NCI-H526 (cell line): Measurements from ENCODE around the gene SERPINB5.

Source experiments
- DNase-seq, 2 experiments: peaks; one replicate each; lab custom pipeline; 2025; lab: John Stamatoyannopoulos, UW

The SERPINB5 gene

DNA sequence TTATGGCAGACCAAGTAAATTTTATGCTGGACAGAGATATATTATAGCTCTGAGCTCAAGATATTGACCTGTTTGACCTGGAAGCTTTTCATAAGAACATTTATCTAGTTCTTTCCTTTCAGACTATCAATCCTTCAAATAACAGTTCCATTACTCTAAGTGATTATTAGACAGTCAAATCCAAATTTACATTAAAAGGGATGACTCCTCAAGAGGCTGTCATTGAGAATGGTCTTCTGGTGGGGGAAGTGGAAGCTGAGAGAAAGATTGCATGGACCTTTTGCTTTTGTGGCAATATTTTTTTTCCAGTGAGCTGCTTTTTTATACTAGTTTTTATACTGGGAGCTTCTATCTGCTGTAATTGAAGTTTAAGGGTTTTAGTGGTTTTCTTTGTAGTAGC, 50.5 kb downstream of the SERPINB5 start:
- no peak for DNase-seq

DNA sequence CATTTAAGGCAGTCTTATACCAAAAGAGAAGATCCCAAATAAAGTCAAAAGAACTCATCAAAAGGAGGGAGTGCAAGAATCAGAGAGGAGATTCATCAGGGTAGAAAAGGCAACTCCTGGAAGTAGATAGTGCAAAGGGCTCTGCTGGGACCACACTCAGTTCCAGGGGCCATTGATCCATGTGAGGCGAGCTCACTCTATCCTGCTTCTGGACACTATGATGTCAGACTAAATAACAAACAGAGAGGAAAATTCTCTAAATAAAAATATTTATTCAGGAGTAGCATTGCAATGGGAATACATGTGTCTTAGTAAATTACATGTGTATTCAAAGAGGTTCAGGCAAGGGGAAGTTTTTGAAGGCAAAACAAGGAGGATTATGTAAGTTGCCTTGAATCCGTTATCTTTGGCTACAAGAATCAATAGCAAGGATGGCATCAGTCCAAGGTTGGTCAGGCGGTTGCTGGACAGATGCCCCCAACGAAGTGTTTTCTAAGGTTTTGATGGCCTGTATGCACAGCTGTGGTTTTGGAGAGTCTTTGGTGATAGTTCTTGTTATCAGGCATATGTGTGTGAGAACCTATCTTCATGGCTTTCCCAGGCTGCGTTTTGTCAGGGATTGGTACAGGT, 52.2 kb downstream of the SERPINB5 start:
- no peak for DNase-seq

DNA sequence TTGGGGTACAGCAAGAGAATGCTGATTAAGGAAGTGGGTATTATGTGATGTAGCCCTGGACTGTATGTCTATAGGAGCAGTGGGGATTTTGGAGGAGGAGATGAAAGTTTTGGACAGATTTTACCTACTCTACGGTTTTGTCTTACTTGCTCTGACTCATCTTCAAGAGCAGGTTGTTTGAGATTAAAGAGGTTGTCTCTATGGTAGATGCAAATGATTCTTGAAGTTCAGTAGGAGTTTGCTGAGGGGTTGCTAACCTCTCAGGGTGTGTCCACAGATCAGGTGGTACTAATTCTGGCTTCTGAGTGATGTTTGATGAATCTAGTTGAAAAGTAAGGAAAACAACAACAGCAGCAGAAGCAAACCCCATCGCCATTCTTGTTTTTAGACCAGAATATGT, 55.7 kb downstream of the SERPINB5 start:
- DNase-seq: no peak

DNA sequence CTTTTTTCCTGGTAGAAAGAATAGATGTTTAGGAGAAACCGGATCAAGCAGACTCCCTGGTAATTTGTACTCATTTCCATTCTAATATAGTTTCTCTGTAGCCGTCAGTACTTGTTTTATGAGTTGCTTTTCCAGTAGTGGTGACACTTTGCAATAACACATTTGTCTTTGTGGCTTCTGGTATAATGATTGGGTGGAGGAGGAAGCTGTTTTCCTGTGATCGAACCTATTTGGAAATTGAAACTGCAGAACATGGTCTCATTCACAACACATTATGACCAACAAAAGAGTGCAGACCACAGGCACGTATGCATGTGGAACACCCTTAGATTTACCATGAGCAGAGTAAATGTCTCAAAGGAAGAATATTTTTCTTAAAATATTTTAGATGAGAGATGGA, 57.9 kb downstream of the SERPINB5 start:
- no peak for DNase-seq

DNA sequence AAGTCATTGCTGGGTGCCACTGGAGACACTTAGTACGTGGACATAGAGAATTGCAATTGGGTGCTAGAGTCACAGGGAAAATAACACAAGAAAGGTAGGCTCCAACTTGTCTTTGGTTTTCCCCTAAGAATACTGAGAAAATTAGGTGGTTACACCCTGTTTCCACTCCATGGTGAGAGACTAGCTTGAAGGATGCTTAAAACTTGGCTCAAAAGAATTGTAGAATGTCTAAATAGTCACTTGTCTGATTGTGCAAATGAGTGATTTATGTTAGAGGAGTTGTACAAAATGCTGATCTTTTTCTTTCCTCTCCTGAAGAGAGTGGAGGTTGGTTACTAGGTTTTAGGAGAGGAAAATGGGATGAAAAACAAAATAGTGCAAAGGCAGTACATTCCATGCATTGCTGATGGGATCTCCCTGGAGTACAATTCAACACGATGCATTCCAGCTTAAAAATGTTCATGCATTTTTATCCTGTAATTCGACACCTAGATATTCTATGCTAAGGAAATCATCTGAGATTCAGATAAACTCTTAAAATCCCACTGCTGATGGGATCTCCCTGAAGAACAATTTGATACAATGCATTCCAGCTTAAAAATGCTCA, 63.2 kb downstream of the SERPINB5 start:
- DNase-seq: no peak

DNA sequence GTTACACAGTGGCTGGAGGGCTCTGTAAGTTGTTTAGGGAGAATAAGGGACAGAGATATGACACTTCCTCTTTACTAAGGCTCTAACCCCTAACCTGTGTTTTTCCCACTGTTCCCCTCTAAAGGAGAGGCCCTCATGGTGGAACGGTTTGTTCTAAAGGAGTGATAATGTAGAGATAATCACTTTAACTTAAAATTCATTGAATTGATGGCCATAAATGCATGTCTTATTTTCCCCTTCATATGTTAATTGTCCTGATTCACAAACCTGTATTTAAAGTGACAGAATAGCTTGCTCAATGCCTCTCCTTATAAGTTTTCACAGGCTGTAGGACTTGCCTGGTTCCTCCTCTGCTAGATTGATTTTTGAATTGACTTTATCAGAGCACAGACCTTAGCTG, 65.3 kb downstream of the SERPINB5 start, which contains the start of gene SERPINB12:
TSS of gene SERPINB12 (plus strand) at position 301 of the 400 bp plus-strand sequence. CDS start 13,791 bp downstream, outside the sequence.
- DNase-seq: no peak

DNA sequence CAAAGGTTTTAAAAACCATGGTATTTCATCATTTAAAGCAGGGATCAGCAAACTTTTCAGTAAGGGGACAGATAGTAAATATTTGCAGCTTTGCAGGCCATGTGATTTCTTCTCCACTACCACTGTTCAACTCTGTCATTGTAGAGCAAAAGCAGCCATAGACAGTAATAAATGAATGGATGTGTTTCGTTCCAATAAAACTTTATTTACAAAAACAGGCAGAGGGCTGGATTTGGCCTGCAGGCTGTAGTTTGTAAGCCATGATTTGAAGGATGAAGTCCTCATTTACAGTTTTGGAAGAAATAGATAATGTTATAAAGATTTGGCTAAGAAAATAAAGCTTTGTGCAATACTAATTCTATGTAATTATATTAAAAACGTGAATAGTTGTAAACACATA, 67.3 kb downstream of the SERPINB5 start:
- no peak for DNase-seq

DNA sequence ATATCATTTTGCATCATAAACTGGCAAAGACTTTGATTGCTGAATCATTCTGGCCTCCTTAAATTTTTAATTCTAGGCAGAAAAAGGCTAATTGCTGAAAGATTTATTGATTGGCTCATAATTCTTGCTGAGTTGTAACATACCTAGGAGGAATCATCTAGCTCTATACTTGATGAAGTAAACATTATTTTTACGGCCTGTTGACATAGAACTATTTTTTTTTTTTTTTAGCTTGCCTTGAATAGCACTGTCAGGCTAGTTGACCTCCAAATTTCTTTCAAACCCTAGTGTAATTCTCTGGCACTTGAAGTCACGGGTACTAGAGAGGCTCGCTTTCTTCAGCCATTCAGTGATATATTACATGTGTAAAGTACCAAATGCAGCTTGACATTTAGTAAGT, 68.2 kb downstream of the SERPINB5 start:
- no peak for DNase-seq

DNA sequence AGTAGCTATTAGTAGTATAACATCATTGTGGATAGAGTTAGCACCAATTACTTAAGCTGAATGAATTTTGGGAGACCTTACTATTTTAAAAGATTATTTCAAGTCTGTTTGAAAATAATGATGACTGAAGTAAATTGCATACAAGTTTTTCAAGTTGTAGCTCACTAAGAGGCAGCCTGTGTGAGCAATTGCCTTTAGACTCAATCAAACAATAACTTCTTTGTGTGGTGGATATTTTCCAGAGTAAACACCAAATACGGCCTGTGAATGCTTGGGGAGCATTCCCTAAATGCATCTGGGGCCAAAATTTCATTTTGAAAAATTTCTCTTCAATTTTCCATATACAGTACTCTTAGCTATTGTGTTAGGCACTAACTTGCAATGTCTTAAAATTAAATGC, 73.3 kb downstream of the SERPINB5 start:
- DNase-seq: no peak

DNA sequence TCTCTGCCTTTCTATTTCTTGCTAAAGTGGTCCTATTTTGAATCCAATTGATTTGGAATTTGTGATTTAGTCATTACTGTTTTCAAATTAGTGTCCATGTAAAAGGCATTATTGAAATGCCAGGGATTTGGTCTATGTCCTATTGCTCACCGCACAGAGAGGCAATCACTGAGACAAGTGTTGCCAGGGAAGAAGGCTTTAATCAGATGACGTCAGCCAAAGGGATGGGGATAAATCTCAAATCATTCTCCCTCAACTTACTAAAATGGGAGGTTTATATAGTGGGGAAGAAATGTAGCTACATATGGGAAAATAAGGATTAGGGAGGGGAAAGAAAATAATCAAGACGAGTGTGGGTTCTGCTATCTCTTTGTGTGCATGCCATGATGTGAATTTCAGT, 75.0 kb downstream of the SERPINB5 start:
- DNase-seq: no peak

DNA sequence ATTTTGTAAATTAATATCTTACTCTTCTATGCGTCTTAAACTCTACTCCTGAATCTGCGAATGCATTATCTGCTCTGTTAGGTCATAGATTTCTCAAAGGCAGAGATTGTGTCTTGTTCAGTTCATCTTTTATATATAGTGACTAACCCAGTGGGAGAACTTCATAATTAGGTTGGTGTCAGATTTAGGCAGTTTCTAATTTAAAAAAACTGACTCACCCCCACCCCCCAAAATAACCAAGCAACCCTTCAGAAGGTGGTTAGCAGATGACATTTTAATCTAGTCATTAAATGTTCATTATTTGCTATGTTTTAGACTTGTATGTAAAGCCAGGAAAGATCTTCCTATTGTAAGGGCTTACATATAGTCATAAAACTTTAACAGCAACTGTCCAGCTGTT, 75.8 kb downstream of the SERPINB5 start:
- DNase-seq: no peak

DNA sequence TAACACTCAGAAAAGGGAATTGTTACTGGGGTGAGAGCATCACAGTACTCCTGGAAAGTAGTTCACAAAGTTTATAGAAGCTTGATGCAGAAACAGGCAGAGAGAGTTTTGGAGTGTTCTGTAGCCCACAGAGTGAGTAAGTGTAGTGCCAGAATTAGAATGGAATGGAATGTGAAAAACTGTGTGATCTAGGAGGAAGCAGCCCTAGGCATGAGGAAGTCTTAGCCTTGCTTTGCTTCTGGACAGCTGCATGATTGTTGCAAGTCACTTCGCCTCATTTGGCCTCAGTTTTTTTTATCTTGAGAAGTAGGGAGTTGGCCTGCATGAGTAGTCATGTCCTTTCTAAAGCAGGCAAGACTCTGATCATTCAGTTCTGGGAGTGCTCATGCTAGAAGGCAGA, 76.3 kb downstream of the SERPINB5 start:
- DNase-seq: no peak
